DMS 273 (cell line): ENCODE results near the gene ZFHX2.
A peak's percentile ranks its signal among the peaks of the same experiment; 100 is the strongest.

Source experiments
- DNase-seq: peaks from one replicate; lab custom pipeline; 2025; ENCODE audit not compliant: unreplicated experiment; lab: John Stamatoyannopoulos, UW

Gene ZFHX2

DNA sequence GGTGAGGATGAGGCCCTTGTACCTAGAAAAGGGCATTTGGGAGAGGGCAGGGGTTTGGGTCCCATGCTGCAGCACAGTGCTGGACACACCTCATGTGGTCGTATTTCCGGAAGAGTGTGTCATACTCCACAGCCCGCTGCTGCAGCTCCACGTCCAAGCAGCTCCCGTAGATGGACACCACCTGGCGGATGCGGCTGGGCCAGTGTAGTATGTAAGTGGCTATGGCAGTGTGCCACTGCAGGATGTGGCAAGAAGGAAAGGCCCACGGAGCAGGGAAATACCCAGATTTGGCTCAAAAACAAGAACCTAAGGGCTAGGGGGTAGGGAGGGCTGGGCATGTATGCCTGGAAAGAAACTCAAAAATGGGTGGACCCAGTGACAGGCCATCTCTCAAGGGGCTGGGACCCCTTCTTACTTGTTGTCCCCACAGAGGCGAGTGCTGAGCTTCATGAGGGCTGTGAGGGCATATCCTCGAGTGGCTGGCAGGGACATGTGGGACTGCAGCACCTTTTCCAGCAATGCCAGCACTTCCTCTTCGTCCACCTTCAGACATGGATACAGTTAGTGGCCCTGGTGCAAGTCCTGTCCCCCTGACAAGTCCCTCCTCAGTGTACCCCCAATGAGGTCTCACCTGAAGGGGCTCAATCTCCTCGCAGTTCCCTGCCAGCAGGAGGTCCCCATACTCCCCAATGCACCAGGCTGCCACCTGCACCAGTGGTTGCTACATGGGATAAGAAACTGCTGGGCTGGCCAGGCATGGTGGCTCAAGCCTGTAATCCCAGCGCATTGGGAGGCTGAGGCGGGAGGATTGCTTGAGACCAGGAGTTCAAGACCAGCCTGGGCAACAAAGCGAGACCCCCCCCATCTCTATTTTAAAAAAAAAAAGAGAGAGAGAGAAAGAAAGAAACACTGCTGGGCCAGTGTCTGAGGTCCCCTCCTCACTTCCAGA is 10.6 kb upstream of the ZFHX2 start:
- DNase-seq = no peak

DNA sequence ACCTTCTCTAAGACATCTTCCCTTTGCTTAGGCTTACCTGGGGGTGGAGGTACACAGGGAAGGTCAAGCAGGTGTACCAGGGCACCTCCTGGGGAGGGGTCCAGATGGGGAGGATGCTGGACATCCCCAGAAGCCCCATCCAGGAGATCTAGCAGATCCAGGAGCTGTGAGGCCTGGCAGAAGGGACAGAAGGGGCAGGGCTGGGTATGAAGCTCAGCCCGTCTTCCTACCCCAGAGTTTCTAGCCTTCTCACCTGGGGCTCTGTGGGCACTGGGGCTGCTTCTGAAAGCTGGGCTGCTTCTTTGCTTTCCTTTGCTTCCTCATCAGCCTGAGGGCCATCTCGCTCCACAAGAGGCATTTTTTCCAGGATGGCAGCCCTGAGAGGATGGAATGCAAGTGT is 9.7 kb upstream of the ZFHX2 start:
- DNase-seq = no peak

DNA sequence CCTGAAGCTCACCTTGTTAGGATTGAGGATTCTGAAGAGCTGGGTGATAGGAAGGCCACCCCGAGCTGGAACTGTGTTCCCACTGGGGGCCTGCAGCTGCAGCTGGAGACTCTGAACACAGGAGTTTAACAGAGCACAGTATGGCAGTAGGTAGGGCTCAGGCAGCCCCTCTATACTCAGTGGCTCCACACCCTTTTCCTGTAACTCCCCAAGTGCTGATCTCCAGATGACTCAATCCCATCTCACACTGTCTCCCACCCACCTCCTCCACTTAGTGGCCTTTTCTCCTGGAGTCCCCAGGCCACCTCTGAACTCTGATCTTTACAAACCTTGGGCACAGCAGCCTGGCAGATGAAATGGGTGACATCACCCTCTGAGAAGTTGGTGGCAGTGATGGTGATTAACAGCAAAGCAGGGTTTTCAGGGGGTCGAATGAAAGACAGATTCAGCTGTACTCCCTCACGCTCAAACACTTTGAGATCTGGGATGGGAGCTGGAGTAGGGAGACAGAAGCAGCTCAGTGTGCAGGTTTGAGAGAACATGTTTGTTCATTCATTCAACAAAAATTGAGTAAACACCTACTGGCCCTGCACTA is 8.5 kb upstream of the ZFHX2 start:
- no peak for DNase-seq

DNA sequence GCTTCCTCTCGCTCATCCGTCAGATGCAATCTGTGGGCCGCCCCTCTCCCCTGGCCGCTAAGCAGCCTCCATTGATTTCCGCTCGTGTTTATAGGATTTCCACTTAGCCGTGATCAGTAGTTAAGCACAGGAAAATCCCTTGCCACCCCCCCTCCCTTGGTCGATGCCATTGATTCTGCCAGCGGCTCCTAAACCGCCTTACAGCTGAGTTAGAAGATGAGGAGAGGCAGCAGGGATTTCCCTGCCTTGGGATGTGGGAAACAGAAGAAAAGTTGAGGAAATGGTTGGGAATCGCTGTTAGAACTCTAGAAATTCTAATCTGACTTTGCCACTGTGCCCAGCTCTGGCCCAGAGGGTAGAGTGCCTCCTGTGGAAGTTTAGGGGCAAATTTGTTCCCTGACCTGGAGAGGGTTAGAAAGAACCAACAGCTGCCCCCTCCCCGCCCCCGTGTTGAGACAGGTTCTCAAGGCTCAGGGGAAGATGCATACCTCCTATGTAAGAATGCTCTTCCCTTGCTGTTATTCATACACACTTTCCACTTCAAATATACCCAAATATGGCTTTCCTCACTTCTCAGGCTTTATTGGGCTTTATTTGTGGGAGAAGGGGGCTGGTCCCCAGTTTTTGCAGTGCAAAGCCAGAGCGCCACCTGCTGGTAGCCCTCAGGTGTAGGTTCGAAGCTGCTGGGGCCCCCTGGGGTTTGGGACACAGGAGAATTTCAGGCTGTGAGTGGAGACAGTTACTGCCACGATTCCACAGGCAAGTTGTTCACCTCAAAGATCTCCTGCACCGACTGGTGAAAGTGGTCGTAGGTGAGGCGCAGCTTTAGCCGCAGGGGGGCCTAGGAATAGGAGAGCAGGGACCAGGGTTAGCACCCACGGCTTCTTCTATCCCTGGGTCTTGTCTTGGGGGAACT is 7.7 kb upstream of the ZFHX2 start:
- DNase-seq = peak; percentile 85

DNA sequence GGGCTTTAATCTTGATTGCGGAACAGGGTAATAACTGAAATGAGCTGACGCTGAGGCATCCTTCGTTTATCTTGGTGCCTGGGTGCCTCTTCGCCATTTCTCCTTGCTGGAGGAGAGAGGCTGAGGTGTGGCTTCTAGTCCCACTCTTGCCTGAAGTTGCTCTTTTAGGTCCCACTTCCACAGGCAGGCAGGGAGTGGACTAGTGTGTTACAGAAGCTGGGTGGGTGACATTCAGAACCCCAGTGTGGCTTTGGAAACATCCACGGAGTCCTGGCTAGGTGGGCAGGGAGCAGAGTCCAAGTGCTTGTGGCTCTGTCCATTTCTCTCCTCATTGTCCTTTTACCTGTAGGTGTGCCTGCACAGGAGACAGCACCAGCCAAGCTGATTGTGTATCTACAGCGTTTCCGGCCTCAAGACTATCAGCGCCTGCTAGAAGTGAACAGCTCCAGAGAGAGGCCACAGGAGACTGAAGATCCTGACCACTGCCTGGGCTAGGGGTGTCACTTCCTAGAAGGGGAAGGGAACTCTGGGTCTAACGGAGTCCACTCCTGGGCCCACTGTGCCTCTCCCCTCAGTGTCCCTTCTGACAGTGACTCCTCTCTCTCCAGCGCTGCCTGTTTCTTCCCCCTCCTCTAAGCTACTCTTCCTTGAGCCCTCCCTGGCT is 6.9 kb upstream of the ZFHX2 start:
- DNase-seq = no peak

DNA sequence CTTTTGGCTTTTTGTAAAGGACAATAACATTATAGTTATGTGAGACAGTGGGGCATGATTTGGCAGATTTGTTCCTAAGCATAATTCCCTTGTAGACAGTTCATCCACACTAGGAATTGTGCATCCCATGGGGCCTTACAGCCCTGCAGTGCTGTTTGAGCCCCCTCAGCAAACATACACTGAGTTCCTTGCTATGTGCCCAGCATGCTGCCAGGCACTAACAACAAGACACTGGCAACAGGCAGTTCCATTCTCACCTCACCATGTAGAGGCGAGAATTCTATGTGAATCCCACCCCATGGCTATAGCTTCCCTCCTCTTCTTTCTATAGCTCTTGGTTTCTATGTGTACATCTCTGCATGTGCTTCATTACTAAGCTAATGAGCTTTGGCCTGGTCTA is 6.4 kb upstream of the ZFHX2 start:
- DNase-seq = no peak

- no peak for DNase-seq
Observed at GRCh38 chr14:23557521-23557920, 6.0 kb upstream of the ZFHX2 start.

DNA sequence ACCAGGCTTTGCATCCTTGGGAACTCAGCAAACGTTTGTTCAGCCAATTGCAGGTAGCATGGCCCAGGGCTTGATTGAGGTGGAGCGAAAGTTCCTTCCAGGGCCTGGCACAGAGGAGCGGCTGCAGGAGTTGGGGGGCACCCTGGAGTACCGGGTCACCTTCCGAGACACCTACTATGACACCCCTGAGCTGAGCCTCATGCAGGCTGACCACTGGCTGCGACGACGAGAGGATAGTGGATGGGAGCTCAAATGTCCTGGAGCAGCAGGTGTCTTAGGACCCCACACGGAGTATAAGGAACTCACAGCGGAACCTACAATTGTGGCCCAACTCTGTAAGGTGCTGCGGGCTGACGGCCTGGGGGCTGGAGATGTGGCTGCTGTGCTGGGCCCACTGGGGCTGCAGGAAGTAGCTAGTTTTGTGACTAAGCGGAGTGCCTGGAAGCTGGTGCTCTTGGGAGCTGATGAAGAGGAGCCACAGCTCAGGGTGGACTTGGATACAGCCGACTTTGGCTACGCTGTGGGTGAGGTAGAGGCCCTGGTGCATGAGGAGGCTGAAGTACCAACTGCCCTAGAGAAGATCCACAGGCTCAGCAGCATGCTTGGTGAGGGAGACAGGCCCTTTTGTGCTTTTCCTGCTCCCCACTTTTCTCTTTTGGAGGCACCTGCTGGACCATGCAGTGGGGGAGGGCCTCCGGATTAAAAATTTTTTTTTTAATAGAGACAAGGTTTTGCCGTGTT is 5.3 kb upstream of the ZFHX2 start:
- peak; percentile 40 for DNase-seq

DNA sequence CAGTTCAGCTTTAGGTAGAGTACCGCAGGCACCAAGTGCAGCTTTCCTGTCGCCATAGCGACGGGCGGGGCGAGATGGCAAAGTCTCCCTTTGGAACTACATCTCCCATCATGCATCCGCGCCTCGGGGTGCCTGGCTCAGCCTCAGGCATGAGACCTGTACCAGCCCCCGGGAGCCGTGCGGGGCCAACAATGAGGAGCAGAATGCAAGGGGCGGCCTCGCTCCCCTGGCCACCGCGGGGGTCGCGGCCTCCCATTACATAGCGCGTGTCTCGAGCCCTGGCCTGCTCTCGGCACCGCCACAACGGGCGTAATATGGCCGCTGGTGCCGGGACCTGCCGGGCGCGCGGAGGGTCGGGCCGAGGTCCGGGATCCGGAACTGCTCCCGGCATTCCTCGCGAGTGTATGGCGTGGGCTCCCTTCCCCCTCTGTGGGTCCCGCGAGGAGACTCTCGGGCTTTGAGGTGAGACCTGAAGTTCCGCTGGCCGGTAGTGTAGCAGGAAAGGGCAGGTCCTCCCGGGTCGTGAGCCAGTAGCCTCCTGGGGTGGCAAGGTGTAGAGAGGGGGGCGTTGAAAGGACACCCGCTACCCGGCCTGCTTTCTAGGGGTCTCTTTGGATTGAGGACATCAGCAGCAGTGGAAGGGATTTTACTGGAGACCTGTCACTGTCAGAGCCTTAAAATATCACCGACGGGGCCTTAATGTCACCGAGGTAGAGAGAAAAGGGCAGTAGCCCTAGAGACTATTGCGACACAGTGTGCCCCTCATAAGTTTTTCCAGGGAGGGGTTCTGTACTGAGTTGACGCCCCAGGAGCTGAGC is 4.5 kb upstream of the ZFHX2 start, which contains the start of gene THTPA:
Gene THTPA, plus strand, starts transcription at position 390 of the 818 bp plus-strand sequence. CDS start 487 bp downstream, outside the sequence.
- peak; percentile 97 for DNase-seq

GRCh38 chr14:23555533-23555881 is 3.9 kb upstream of the ZFHX2 start:
- DNase-seq = no peak

GRCh38 chr14:23550812-23551265 is 726 bp downstream of the ZFHX2 start:
- DNase-seq = peak; percentile 70

- DNase-seq = no peak
Observed at GRCh38 chr14:23550131-23550811, 1.3 kb downstream of the ZFHX2 start.

DNA sequence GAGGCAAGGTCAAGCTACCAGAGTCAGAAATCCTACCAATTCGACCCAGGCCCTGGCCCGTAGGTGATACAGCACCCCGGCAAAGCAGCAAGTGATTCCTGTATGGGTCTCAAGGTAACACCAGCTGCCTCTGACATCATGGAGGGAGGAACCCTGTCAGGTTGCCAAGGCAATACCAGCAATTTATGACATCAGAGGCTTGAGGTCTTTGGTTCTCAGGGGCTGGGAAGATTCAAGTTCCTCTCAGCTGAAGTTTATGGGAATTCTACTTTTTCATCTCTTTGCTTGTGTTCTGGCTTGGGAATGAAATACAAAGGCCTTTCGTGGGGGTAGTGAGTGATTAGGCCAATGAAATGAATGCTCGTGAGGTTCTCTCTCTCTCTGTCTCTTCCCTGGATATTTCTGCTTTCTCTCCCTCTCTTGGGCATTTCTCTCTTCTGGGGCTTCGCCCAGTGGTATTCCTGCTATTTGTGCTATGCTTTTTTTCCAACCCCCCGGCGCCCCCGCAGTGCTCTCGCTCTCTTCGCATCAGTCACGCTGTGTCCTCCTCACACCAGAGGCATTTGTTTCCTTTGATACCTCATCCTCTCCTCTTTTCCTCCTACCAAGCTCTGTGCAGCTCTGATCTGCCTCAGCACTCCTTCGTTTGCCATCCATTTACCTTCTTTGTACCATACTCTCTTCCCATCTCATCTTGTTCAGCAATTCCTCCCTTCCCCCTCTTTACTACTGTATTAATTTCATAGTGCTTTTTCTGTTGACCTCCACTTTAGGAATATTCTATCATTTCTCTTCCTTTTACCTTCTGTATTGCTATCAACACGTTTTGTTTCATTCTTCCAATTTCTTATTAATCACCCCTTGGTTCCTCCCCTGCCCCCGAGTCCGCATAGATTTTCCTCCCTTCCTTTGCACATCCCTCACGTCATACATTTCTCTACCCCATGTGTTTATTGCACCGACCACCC is 2.9 kb downstream of the ZFHX2 start:
- DNase-seq = peak; percentile 67

DNA sequence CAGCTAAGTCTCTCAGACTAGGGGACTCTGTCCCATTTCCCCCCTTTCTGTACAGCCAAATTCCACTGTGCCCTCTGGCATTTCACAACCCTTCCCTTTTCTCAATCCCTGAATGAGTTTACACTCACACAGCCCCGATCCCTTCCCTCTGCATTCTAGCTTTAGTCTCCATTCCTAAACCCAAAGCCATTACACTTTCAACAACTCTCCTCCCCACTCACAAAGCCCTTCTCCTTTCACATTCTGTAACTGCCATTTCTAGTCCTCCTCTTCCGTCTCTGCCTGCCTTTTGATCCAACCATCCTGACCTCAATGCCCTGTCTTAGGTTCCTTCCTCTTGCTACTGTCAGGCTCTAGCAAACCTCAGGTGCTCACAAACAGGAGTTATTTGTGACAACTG is 3.6 kb downstream of the ZFHX2 start:
- no peak for DNase-seq

DNA sequence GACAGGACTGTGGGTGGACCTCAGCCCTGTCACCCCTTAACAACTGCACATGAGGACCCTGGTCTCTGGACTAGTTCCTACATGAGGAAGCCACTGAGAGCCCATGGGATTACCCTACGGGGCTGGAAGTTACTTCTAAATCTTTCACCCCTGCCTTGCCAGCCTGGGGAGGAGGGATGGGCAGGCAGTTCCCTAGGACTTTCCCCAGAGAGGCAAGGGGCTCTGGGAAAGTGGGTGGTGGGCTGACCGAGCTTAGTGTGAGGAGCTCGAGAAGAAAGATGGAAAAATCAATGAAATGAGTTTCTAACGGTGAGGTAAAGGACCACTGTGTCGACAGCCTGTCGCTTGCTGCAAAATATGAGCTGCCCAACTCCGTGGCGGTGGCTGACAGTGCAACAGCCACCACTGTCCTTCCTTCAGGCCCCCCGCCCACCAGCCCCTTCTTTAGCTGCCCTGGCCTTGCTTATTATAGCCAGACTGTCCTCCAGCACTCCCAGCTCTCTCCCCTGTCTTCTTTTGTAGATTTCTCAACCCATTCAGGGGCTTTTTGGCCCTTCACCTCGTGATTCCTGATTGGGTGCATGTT is 5.0 kb downstream of the ZFHX2 start:
- no peak for DNase-seq

- DNase-seq = no peak
Observed at GRCh38 chr14:23545740-23546365, 5.7 kb downstream of the ZFHX2 start.
